Thoracic aorta (tissue), 2 donors: Measurements from ENCODE around the gene TNRC6B. TPM values are rescaled to one million over a fixed set of nuclear protein-coding genes. Genes with fewer than 3 reads are reported as not detected.

Experiments
- ATAC-seq: fragments of 150-250 bp; one replicate; pipeline ENCODE4 v1.8.0; 2017; ENCODE audit warnings: low read depth; ENCODE audit not compliant: insufficient number of reproducible peaks, low FRiP score
- DNase-seq: peaks from one replicate; pipeline ENCODE4 v3.0.0-alpha.2; 2020; ENCODE audit warnings: low spot score
- H3K27ac ChIP-seq, 2 donors: fragments of 200-600 bp; sonication (generic); 1 replicate in 1 of 2; 2 replicates in 1 of 2; pipeline ENCODE4 v1.5.1; 2016; ENCODE audit warnings: mild to moderate bottlenecking in 2 of 2, moderate library complexity in 2 of 2
- H3K27me3 ChIP-seq: fragments of 200-600 bp; sonication (generic); replicated peaks from 2 replicates; pipeline ENCODE4 v1.6.0; 2016; ENCODE audit warnings: mild to moderate bottlenecking; ENCODE audit not compliant: insufficient read depth
- H3K36me3 ChIP-seq: fragments of 200-600 bp; sonication (generic); one replicate; pipeline ENCODE4 v1.5.1; 2016
- H3K4me1 ChIP-seq, 2 donors: fragments of 200-600 bp; sonication (generic); 1 replicate in 1 of 2; 2 replicates in 1 of 2; pipeline versions ENCODE4 v1.5.1 to v1.6.0; 2016; ENCODE audit warnings: low read depth in 2 of 2, mild to moderate bottlenecking in 1 of 2; ENCODE audit not compliant: control insufficient read depth in 1 of 2
- H3K4me3 ChIP-seq: fragments of 200-600 bp; sonication (generic); 2 replicates; pipeline ENCODE4 v1.5.1; 2016; ENCODE audit warnings: mild to moderate bottlenecking
- H3K9me3 ChIP-seq: fragments of 200-600 bp; sonication (generic); 2 replicates; pipeline ENCODE4 v1.5.1; 2016
- total RNA-seq, 2 donors: library from RNA; depleted of rRNA; stranded (reverse); fragments of >200 nt; gene quantifications; one replicate each; pipeline versions ENCODE4 v1.1.0 to v1.2.3, GENCODE V29; 2016
- TF ChIP-seq, protein P1 (sequence below): fragments of 200-600 bp; sonication (generic); IDR thresholded peaks from one replicate; pipeline ENCODE4 v1.5.1; 2019; ENCODE audit warnings: antibody characterized with exemption

The TNRC6B gene
- total RNA-seq, 2 donors from 2014 or later = 58.5 to 98.0 TPM

DNA sequence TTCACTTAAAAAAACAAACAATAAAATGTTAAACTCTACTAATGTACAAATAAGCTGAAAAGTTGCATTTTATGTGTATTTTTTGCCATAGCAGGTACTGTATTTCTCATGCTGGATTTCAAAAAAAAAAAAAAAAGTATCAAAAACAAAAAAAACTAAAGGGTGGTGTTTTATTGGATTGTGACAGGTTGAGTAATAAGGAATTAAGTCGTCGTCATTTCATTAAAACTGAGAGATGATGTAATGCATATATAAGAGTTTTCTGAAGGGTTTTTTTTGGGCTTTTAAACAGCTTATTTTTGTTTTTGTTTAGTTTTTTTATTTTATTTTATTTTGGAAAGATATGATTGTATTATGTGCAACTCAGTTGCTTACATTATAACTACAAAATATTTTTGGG lies 157.6 kb downstream of the TNRC6B start:
- H3K9me3 ChIP-seq = no peaks in the 10 kb centered on the region
- H3K27me3 ChIP-seq = no peaks in the 10 kb centered on the region
- no peak overlapping the region for H3K4me3 ChIP-seq
- no peak overlapping the region for H3K27ac ChIP-seq
- no peak for ATAC-seq
- no peak for DNase-seq
- H3K36me3 ChIP-seq = peaks cover 8% of the 10 kb centered on the region
- TF ChIP-seq, protein P1, sequence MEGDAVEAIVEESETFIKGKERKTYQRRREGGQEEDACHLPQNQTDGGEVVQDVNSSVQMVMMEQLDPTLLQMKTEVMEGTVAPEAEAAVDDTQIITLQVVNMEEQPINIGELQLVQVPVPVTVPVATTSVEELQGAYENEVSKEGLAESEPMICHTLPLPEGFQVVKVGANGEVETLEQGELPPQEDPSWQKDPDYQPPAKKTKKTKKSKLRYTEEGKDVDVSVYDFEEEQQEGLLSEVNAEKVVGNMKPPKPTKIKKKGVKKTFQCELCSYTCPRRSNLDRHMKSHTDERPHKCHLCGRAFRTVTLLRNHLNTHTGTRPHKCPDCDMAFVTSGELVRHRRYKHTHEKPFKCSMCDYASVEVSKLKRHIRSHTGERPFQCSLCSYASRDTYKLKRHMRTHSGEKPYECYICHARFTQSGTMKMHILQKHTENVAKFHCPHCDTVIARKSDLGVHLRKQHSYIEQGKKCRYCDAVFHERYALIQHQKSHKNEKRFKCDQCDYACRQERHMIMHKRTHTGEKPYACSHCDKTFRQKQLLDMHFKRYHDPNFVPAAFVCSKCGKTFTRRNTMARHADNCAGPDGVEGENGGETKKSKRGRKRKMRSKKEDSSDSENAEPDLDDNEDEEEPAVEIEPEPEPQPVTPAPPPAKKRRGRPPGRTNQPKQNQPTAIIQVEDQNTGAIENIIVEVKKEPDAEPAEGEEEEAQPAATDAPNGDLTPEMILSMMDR = no peak
- H3K4me1 ChIP-seq = no peaks in the 10 kb centered on the region

DNA sequence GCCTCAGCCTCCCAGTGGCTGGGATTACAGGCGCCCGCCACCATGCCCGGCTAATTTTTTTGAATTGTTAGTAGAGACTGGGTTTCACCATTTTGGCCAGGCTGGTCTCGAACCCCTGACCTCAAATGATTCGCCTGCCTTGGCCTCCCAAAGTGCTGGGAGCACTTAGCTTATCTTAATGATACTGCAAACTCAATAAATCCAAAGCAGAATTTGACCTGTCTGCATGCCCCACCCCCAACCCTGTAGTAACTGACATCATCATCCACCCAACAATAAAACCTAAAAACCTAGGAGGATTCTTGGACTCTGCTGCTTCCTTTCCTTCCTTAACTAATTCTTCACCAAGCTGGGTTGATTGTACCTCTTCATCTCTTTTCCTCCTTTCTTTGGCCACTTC lies 162.3 kb downstream of the TNRC6B start:
- peaks cover 0 to 1% of the 10 kb centered on the region in 2 donors for H3K4me1 ChIP-seq
- TF ChIP-seq, protein P1 = no peak
- H3K27me3 ChIP-seq = no peaks in the 10 kb centered on the region
- H3K36me3 ChIP-seq = no peaks in the 10 kb centered on the region
- ATAC-seq (no peak), DNase-seq (no peak)
- no peak overlapping the region for H3K27ac ChIP-seq
- no peaks in the 10 kb centered on the region for H3K9me3 ChIP-seq
- H3K4me3 ChIP-seq = no peak overlapping the region

DNA sequence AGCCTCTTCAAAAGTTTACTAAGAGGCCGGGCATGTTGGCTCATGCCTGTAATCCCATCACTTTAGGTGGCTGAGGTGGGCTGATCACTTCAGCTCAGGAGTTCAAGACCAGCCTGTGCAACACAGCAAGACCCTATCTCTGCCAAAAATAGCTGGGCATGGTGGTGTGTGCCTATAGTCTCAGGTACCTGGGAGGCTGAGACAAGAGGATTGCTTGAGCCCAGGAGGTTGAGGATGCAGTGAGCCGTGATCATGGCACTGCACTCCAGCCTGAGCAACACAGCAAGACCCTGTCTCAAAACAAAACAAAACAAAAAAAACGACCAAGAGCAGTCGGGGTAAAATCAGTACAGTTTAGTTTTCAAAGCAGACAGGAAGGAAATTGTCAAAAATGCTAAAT lies 163.9 kb downstream of the TNRC6B start:
- TF ChIP-seq, protein P1 = no peak
- no peak for ATAC-seq
- H3K4me3 ChIP-seq = no peak overlapping the region

DNA sequence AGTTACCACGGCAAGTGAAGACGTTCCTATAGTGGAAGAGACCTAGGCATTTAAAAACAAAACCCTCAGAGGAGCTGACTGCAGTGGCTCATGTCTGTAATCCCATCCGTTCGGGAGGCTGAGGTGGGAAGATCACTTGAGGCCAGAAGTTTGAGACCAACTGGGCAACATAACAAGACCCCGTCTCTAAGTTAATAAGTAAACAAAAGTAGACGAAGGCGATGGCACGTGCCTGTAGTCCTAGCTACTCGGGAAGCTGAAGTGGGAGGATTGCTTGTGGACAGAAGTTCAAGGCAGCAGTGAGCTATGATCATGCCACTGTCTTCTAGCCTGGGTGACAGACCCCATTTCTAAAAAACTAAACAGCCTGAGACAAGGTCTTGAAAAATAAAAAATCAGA lies 164.8 kb downstream of the TNRC6B start:
- no peak for DNase-seq
- no peak overlapping the region for H3K4me3 ChIP-seq
- ATAC-seq = no peak
- peaks cover 5 to 17% of the 10 kb centered on the region in 2 donors for H3K4me1 ChIP-seq
- no peaks in the 10 kb centered on the region for H3K27me3 ChIP-seq
- no peak overlapping the region for H3K27ac ChIP-seq
- TF ChIP-seq, protein P1 = no peak
- no peaks in the 10 kb centered on the region for H3K36me3 ChIP-seq
- H3K9me3 ChIP-seq = no peaks in the 10 kb centered on the region

More for the DNA sequence above, 163.9 kb downstream of the TNRC6B start:
- no peaks in the 10 kb centered on the region for H3K9me3 ChIP-seq
- H3K27ac ChIP-seq = no peak overlapping the region
- H3K4me1 ChIP-seq = peaks cover 0 to 10% of the 10 kb centered on the region in 2 donors
- H3K27me3 ChIP-seq = no peaks in the 10 kb centered on the region
- no peak for DNase-seq
- H3K36me3 ChIP-seq = no peaks in the 10 kb centered on the region

DNA sequence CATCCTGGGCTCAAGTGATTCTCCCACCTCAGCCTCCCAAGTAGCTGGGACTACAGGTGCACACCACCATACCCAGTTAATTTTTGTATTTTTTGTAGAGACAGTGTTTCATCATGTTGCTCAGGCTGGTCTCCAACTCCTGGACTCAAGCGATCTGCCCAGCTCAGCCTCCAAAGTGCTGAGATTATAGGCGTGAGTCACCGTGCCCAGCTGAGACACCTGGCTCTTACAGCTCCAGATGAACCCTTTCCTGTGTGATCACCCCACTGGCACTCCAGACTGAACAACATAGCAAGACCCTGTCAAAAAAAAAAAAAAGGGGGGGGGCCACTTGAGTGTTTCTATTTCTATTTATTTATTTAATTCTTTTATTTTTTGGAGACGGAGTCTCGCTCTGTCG lies 167.5 kb downstream of the TNRC6B start:
- Histone ChIP-seq H3K4me3 (peak overlapping the region; percentile 75), H3K4me1 (peaks cover 12 to 30% of the 10 kb centered on the region in 2 donors), H3K27me3 (no peaks in the 10 kb centered on the region), H3K36me3 (peaks cover 8% of the 10 kb centered on the region), H3K9me3 (no peaks in the 10 kb centered on the region), H3K27ac (no peak overlapping the region)
- TF ChIP-seq, protein P1 = no peak
- DNase-seq = no peak
- no peak for ATAC-seq
